Fibroblast of skin of back (primary cell): ENCODE results near the gene TACC2.

Source experiments
- DNase-seq: peaks from one replicate; pipeline ENCODE4 v3.0.0-alpha.2; 2013

Gene TACC2

DNA sequence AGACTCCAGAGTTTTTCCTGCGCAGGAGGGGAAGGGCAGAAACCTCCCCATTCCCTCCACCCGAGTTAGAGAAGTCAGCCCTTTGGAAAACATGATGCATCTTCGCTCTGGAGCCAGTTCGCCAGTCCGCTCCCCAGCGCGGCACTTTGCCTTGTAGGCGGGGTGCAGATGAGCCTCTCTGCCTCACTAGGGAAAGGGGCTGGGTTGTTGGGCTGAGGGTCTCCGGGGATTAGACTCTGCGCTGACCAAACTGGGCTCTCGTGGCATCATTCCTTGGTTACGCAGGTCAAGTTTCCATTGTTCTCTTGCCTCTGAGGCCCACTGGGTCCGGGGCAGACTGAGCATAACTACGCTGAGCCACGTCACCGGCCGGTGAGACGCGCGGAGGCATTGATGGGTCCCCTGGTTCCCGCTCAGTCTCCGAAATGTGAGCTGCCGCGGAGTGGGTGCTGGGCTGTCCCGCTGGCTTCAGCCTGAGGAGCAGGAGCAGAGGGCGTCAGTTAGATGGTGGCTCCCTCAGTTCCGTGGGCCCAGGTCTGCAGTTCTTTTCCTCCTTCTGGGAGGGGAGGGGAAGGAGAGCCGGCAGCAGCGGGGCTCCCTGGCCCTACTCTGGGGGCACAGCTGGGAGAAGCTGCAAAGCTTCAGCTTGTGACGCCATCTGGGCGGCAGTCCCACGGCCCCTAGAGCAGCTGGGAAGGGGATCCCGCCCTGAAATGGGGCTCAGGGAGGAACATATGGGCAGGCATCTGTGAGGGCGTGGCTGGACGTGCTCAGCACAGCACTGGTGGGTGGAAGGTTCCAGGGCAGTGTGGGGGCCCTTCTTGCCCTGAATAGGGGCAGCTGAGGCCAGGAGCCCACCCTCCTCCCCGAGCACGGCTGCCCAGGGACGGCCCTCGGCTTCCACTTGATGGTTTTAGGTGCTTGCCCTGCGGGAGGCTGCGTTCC, 160.9 kb downstream of the TACC2 start:
- peak; percentile 61 for DNase-seq

DNA sequence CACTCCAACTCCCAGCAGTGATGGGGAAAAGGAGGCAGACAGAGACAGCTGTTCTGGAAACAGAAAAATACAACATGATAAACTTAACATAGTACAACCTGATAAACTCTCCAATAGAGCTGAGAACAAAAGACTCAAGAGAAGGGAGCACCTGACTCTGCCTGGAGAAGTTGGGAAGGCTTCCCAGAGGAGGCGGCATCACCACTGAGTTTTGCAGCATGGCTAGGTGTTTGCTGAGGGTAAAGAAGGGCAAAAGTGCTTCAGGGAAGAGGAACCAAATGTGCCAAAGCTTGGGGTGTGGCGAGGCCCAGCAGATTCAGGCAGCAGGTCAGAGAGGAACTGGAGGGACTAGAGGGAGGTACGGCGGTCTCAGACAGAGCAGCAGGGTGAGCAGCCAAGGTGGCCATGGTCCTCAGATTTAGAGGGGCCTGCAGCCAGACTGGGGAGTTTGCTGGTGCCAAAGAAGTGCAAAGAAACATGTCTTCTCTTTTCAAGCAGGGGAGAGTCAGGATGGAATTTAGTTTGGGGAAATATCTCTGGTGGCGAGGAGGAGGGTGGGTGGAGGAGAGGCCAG, 162.2 kb downstream of the TACC2 start:
- no peak for DNase-seq

DNA sequence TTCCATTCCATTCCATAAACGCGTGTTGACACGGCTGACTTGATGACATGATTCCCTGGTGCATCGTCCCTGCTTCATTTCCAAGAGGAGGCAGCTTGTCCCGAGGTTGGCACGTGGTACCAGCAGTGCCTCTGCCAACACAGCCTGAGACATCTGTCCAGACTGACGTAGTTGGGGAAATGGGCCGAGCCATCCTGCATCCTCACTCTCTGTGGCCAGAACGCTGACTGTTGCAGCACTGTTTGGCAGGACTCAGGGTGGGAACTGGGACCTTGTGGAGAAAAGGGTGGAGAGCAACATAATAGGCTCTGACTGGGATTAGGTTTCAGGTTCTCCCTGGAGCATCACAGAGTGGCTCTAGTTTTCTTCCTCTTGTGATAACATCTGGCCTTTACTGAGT, 163.6 kb downstream of the TACC2 start:
- peak; percentile 48 for DNase-seq

DNA sequence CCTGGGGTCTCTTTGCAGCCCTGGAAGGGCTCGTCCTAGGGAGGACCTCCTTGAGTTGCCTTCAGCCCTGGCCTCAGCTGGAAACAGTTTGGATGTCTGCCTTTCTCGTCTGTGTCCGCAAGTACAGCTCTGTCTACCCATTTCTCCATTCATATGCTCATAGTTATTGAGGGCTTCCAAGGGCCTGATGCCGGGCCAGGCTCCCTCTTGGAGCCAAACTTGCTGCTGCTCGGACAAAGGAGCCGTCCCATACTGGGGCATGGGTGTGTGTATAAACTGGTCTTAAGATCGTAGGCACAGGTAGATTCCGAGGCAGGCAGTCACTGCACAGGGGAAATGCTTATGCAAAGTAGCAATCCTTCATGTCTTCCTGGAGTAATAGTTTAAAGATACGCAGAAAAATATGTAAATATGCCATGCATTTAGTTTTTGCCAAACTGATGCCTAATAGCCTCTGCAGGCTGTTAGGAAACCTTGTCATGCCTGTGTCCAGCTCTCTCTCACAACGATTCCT, 165.1 kb downstream of the TACC2 start:
- no peak for DNase-seq

DNA sequence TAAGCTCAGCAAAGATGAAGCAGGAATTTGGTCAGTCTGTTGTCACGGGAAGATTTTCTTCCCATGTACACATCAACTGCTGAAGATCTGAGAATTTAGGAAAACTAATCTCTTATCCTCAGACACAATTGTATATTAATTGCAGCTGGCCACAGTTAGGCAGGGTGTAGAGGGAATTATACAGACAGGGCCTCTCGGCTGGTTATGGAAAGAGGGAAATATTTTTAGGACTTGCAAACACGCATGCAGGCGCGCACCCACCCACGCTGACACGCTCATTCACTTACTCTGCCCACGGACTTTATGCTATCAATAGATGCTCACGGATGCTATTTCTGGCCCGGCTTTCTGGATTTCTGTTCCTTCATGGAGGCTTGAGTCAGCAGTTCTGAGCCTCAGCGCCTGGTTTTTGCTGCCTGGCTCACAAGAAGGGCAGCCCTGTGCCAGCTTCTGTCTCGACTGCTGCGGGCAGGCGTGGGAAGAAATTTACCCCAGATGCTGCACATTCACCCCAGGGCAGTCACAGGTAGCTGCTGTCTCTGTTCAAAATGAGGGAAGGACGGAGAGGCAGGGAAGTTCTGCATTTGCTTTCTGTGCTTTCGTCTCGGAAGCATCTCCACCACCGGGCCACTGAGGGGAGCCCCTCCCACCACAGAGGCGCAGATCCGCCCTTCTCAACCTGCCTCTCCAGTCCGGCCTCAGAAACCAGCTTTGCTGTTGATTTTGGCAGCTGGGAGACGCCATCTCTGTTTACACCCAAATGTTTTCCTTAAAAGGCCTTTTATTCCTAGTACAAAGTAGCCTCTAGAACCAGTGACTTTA, 165.8 kb downstream of the TACC2 start:
- peak; percentile 39 for DNase-seq

DNA sequence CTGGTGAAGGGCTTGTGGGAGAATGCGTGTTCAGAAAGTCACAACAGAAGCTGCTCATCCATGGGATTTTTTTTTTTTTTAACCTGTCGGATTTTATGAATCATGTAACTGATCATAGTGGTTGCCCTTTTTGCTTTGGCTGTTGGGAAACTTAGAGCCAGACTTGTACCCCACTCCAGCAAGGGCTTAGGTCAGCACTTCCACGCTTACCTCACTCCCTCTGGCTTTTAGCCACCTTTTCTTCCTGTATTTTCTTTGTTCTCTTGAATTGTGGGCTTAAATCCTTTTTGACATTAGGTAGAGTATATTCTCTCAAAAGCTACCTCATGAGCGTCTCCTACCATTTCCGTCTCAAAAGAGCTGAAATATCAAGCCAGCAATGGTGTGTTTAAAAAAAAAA, 168.5 kb downstream of the TACC2 start:
- no peak for DNase-seq

DNA sequence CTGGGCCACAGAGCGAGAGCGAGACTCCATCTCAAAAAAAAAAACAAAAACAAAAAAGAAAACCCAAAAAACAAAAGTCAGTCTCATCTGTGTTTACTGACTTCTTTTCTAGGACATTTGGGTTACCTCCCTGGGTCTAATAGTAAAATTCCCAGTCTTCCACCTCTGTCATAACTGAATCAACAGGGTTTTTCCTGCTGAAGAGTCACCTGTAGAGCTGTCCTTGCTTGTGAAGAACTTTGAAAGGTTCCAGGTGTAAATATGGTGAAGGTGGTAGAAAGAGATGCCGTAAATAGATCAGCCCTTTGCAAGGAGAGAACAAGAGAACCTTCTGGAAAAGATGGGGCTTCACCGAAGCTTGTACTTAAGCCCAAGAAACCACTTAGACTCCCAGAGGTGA, 169.4 kb downstream of the TACC2 start:
- DNase-seq, result no peak

DNA sequence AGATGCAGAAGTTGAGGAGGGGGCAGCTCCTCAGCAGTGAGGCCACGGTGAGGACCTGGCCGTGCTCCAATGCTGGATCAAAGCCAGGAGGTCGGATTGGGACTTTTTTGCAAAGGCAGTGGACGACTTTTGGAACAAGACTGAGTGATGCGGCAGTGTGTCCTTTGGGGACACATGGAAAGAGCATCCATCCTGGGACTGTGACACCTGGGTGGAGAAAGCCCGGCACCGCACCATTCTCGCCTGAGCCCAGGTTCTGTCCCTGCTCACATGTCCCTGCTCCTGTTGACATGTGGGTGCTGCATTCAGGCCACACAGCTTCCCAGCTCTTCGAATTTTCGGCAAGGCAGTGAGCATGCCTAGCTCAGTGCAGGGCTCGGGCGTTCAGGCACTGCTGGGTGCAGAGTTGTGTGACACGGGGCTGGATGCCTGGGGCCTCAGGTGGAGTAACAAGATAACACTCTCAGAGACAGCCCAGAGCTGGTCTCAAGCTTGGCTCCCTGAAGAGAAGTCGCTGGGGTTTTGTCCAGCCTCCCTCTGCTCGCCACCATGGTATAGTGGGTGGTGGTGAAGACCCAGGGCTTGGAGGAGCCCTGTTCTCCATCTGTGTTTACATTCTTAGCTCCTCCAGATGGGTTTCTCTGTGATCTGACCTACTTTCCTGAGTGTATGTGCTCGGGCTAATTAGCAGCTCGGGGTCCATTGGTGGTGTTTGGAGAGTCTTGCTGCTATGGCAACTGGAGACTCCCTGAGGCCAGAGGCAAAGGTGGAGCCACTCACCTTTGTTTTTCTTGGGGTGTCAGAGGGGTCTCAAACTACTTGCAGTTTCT, 170.4 kb downstream of the TACC2 start:
- DNase-seq, result no peak

DNA sequence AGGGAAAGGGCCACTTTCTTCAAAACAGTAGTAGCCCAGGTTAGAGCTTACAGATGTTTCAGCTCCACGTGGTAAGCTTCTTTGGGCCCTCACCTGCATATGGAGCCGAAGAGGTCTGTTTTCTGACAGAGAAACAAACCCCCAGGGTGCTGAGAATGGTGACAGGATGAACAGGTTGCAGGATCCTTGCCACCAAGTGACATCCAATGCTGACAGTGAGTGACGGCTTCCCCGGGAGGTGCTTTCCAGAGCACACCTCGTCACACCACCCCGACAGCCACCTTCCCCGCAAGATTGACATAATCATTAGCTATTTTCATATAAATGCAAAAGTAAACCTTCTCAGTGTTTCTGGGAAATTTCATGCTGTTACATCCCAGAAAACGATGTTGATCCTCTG, 172.8 kb downstream of the TACC2 start:
- DNase-seq, result no peak

DNA sequence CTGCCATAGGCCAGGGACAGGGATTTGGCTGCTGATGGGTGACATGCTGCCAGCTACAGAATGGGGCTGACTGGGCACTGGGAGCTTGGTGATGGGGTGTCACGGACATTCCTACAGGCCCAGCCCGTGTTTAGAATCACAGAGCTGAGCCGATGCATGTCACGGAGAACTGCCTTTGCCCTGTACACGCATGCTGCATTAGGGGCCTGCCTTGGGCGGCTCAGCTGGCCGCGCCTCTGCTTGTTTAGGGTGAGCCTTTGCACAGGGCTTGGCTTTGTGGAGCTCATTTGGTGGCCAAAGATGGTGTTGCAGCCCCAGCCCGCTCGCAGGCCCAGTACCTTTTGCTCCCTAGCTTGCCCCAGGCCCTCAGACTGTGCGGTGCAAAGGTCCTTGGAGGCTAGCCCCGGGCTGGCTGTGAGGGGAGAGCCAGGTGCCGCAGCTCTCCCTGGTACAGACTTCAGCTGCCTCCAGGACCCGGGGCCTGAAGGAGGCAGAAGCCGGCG, 173.8 kb downstream of the TACC2 start:
- no peak for DNase-seq

DNA sequence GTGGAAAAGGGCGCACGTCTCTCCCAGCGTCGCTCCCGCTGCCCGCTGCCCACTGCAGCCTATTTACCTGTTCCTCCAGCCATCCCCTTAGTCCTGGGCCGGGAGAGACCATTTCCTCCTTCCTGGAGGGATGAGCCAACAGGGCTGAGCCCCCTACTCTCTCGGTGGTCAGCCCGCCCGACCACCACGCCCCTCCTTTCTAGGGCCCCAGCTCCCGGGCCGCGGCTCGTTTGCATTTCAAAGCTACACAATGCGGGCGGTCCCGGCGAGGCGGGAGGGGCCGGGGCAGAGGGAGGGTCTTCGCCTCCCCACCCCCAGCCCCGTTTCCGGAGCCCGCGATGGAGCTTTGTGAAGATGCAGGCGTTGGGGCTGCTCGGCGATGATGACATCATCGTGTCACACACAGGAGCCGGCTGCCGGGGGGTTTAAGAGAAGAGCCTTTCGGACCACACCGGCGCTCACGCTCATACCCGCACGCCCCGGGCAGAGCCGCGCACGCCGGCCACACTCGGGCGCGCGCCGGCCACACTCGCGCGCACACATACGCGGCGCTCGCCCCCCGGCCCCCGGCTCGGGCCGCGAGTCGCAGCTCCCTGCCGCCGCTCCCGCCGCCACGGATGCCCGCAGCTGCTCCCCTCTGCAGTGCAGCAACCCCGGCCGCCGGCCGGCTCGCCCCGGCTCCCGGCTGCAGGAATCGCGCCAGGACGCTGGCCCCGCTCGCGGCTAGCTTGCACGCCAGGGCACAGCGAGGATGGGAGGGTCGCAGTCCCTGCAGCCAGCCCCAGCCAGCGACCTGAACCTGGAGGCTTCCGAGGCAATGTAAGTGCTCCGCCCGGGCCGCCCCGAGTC, 174.4 kb downstream of the TACC2 start:
- DNase-seq, result peak; percentile 54

DNA sequence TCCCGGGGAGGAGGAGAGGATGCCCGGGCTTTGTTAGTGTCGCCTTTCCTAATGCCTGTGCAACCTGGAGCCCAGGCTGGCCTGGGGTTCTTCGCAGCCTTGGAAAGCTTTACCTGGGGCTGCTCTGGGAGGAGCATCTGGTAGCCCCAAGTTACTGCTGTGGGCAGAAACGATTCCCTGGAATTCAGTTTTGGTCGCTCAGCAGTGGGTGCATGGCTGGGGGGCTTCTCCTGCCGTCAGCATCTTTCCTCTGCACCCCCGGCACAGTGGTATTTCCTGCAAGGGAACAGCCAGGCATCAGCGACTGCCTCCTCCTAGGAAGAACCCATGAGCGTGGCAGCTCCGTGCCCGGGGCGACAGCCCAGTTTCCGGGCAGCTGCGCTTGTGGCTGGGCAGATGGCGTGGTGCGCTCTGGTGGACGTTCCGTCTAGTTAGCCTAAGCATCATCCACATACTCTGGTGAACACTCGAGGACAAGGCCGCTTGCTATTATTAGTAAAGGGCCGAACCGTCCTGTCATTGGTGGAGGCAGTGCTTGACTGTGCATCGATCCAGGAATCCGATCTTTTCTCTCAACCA, 175.1 kb downstream of the TACC2 start:
- DNase-seq, result peak; percentile 37

DNA sequence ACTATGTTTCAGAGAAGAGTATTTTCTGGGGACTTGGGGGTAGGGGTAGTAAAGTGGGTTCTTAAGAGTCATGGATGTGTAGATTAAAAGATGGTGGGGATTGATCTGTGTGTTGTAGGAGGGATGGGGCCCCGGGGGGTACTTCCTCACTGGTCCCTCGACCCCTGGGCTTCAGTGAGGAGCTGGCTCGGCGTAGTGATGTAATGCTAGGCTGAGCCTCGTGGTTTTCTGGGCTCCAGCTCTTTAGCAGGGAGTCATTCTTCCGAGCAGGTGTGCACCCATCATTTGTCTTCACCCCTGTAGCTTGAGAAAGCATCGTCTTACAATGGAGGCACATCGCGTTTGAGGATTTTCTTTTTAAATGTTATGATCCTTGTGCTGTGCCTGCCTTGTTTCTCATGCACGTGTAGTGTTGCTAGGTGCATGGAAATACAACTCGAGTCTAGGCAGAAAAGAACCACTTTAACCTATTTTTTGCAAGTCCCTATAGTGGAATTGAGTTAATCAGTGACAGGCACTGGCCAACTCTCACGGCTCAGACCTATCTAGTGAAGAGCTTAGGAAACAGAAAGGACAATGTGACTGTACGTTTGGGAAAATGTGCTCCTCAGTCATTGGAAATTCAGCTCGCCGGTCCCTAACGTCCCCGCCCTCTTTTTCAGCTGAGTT, 176.0 kb downstream of the TACC2 start:
- no peak for DNase-seq

DNA sequence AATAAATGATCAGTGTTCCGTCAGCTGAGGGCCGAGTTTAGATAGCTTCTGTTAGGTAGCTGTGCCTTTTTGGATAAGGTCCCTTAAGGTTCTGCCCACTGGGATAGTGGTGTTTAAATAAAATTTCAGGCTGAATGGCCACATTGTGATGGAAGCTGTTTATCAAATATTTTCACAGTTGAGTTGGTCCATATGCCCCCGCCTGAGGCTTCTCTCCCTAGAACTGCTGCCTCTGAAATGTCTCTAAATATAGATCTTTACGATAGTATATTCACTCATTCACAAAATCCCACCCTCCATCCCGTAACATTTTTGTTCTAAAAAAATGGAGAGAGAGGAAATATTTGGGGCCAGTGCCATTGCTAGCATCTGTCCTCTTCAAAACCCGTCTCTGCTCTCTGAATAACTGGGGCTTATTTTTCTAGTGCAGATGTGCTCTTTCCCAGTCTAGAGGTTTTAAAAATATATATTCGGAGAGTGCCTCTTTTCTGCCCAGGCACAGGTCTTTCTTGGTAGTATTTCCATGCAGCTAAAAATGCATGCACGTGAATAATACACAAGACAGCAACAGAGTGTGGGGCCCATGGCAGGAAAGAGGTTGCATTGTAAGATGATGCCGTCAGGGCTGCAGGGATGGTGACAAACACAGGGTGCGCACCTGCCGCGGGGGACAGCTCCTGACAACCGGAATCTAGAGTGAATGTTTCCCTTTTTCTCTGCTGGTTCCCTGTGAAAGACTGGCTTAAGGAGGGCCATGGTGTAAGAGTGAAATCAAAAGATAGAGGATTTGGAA, 176.7 kb downstream of the TACC2 start:
- no peak for DNase-seq

DNA sequence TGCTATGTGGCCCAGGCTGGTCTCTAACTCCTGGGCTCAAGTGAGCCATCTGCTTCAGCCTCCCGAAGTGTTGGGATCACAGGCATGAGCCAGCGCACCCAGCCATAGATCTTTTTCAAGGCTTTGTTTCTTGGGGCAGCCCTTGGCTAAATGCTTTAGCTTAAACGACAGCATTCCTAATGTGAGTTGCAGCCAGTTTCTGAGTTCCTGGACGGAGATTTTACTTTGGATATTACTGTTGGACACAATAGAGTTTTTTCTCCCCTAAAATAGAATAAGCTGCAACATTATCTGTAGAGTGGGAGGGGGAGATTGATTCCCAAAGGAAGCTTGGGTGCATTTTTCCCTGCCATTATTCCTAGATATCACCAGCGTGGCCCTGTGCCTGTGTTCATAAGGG, 179.1 kb downstream of the TACC2 start:
- no peak for DNase-seq

DNA sequence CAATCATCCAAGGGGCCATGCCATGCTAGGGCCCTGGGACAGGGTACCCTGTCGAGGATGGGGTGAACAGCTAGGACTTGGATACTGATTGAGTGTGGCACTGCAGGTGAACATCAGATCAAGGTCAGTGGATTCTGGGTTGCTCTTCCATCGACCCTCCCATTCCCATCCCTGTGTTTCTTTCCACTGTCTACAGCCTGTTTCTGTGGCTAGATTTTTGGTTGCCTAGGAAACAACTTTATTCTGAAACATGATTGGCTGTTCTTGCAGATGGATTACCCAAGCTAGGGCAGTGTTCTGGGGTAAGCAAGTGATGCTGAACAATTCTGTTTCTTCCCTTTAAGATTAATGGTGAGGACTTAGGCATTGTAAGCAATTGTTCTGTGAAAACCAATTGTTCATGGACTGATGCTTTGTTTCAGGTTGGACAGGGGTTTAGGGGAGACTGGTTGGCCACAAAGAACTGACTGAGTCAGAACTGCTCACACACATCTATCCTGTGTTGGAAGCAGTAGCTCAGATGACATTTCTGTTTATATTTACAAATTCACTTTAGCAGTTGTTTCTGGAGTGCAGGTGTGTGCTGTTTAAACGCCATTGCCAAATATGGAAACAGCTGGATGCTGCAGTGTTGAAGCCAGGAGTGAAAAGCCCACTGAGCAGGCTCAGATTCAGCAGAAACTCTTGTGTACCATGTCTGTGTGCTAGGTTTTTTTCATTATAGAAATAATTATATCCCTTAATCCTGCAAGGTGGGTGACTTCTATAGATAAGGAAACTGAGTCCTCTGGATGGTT, 179.8 kb downstream of the TACC2 start:
- no peak for DNase-seq

DNA sequence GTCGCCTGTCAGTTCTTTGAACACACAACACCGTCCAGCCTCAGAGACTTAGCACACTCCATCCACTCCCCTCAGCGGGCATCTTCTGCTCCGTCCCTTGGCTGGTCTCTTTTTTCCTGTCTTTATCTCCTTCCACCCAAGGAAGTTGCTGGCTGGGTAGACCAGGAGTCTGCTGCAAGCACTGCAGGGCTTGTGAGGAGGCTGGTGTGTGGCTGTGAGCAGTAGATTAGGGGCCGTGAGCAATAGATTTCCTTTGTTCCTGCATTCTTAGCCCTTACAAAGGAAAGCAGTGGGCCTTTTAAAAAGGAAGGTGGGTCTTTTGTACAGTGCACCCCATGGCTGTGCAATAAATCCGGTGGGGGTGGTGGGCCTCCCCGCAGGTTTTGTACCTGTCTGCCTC, 181.8 kb downstream of the TACC2 start:
- DNase-seq, result no peak
